Tibial artery (tissue), 4 donors: ENCODE measurements around the gene TIPARP.

ENCODE experiments used
- DNase-seq, 2 donors: peaks; one replicate each; pipeline ENCODE4 v3.0.0-alpha.2; 2019
- H3K27ac ChIP-seq, 2 donors: fragments of 200-600 bp; sonication (generic) in 1 of 2; 1 replicate in 1 of 2; 2 replicates in 1 of 2; pipeline ENCODE4 v1.5.1; 2018 to 2019; ENCODE audit warnings: mild to moderate bottlenecking in 1 of 2
- H3K27me3 ChIP-seq, 2 donors: fragments of 200-600 bp; sonication (generic) in 1 of 2; one replicate each; pipeline versions ENCODE4 v1.5.1 to v1.6.0; 2016 to 2019
- H3K36me3 ChIP-seq, 3 donors: fragments of 200-600 bp; sonication (generic) in 2 of 3; one replicate each; pipeline ENCODE4 v1.5.1; 2016 to 2019; ENCODE audit warnings: mild to moderate bottlenecking in 2 of 3
- H3K4me1 ChIP-seq, 4 donors: fragments of 200-600 bp; sonication (generic) in 2 of 4; 1 replicate in 3 of 4; 2 replicates in 1 of 4; pipeline ENCODE4 v1.5.1; 2016 to 2019
- H3K4me3 ChIP-seq, 2 donors: fragments of 200-600 bp; sonication (generic) in 1 of 2; 1 replicate in 1 of 2; 2 replicates in 1 of 2; pipeline ENCODE4 v1.5.1; 2018 to 2019; ENCODE audit warnings: mild to moderate bottlenecking in 2 of 2
- H3K9me3 ChIP-seq, 3 donors: fragments of 200-600 bp; sonication (generic) in 1 of 3; one replicate each; pipeline ENCODE4 v1.5.1; 2016 to 2019
- CTCF ChIP-seq, 2 experiments: fragments of 200-600 bp in 1 of 2; fragments of 450-650 bp in 1 of 2; IDR thresholded peaks; one replicate each; pipeline ENCODE4 v1.5.1; 2017 to 2019; ENCODE audit warnings: antibody characterized with exemption in 2 of 2, mild to moderate bottlenecking in 1 of 2, moderate library complexity in 1 of 2
- intact Hi-C: fragments of 100-400 bp; cut with DNase I; formaldehyde crosslinking; loops from one replicate; pipeline ENCODE4 v1.15.0; 2023; ENCODE audit warnings: low total_unique reads

Gene TIPARP

DNA sequence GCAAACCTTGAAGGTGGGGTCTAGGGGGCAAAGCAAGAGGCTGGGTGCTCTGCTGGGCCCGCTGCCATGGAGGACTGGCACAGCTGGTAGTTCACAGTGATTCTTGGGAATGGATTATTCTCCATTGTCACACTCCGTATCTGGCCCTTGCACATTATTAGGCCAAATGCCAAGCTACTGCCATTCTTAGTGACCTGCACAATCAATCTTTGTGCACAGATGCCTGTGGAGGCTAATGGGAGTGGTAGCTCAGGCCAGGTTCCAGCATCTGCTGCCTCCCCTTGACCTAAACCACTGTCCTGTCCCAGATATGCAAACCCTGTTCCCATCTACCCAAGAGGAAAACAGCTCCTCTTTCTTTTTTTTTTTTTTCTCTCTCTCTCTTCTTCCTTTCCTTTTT lies 67.5 kb downstream of the TIPARP start:
- TF ChIP-seq CTCF (IDR thresholded peaks at IDR 0.05) = no peak
- Histone ChIP-seq H3K27me3 (no peaks in the 10 kb centered on the region), H3K36me3 (no peaks in the 10 kb centered on the region), H3K4me1 (no peaks in the 10 kb centered on the region), H3K27ac (no peak overlapping the region), H3K4me3 (no peak overlapping the region), H3K9me3 (no peaks in the 10 kb centered on the region)
- intact Hi-C loops = no loop called here
- no peak for DNase-seq

DNA sequence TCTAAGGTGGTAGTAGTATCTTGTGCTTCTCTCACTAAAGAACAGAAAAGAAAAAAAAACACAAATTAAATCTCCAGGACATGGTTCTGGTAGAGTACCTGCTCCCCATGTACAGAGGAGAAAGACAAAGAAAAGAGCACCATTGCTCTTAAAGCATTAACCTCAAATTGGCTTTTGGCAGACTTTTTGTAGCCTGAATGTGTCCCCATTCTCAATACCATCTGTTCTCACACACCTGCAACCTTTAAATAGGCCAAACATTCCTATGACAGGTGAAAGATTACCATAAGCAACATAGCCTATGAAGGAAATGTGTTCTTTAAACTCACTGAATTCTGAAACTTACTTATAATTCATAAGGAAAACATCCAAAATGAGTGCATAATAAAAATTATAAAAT lies 68.0 kb downstream of the TIPARP start:
- no peaks in the 10 kb centered on the region for H3K4me1 ChIP-seq
- DNase-seq = no peak
- intact Hi-C loops = no loop called here
- TF ChIP-seq CTCF (IDR thresholded peaks at IDR 0.05) = no peak
- no peak overlapping the region for H3K27ac ChIP-seq
- H3K27me3 ChIP-seq = no peaks in the 10 kb centered on the region
- H3K4me3 ChIP-seq = no peak overlapping the region
- no peaks in the 10 kb centered on the region for H3K36me3 ChIP-seq
- H3K9me3 ChIP-seq = no peaks in the 10 kb centered on the region

DNA sequence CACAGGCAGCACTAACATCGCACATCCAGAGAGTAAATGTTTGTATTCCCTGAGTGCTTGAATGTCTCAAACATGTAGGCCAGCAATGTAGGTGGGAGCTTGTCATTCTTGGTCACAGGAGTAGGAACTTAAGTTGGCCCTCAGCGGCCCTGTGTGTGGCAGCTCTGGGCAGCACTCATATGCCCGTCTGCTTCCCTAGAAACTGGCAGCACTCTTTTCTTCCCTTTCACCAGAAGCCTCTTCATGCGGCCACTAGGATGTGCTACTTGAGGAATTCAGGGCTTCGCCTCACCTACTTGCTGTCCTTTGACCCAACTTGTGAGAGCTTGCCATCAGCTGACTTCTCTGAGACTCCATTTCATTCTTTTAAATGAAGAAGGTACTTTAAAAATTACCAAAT lies 69.5 kb downstream of the TIPARP start:
- no peaks in the 10 kb centered on the region for H3K27me3 ChIP-seq
- no peak for DNase-seq
- no peak overlapping the region for H3K4me3 ChIP-seq
- H3K27ac ChIP-seq = no peak overlapping the region
- no peaks in the 10 kb centered on the region for H3K9me3 ChIP-seq
- no peaks in the 10 kb centered on the region for H3K4me1 ChIP-seq
- H3K36me3 ChIP-seq = no peaks in the 10 kb centered on the region
- intact Hi-C loops = no loop called here
- TF ChIP-seq CTCF (IDR thresholded peaks at IDR 0.05) = no peak

GRCh38 chr3:156744631-156745030 lies 70.2 kb downstream of the TIPARP start:
- Histone ChIP-seq H3K27ac (no peak overlapping the region), H3K27me3 (no peaks in the 10 kb centered on the region), H3K36me3 (no peaks in the 10 kb centered on the region), H3K4me3 (no peak overlapping the region), H3K4me1 (no peaks in the 10 kb centered on the region), H3K9me3 (no peaks in the 10 kb centered on the region)
- no peak for DNase-seq
- no peak for TF ChIP-seq CTCF (IDR thresholded peaks at IDR 0.05)
- intact Hi-C loops = no loop called here

- Histone ChIP-seq H3K27ac (no peak overlapping the region), H3K36me3 (no peaks in the 10 kb centered on the region), H3K27me3 (no peaks in the 10 kb centered on the region), H3K4me1 (no peaks in the 10 kb centered on the region), H3K9me3 (no peaks in the 10 kb centered on the region), H3K4me3 (no peak overlapping the region)
- intact Hi-C loops = no loop called here
- DNase-seq = no peak
- no peak for TF ChIP-seq CTCF (IDR thresholded peaks at IDR 0.05)
Measured at GRCh38 chr3:156745766-156746165, 71.4 kb downstream of the TIPARP start.

GRCh38 chr3:156747046-156747445 lies 72.7 kb downstream of the TIPARP start:
- Histone ChIP-seq H3K27ac (no peak overlapping the region), H3K4me3 (no peak overlapping the region), H3K4me1 (no peaks in the 10 kb centered on the region), H3K9me3 (no peaks in the 10 kb centered on the region), H3K36me3 (no peaks in the 10 kb centered on the region), H3K27me3 (no peaks in the 10 kb centered on the region)
- TF ChIP-seq CTCF (IDR thresholded peaks at IDR 0.05) = no peak
- DNase-seq = no peak
- intact Hi-C loops = no loop called here
